Suppressor macrophage treated with lipopolysaccharide for 4 hours (primary cell): ENCODE results near the gene DCLRE1C.
"Not testable (repeated sequence)": the region's sequence is repeated elsewhere in the genome, so short reads cannot be mapped to it uniquely, and the experiment has no call there.

Experiments used
- DNase-seq: peaks from one replicate; pipeline ENCODE4 v3.0.0-alpha.2; 2020

The DCLRE1C gene

GRCh38 chr10:14942950-14943338 lies 11.0 kb downstream of the DCLRE1C start:
- DNase-seq: not testable (repeated sequence)

- not testable (repeated sequence) for DNase-seq
These were observed 11.5 kb downstream of the DCLRE1C start for GRCh38 chr10:14942147-14942949.

- peak; percentile 32 for DNase-seq
These were observed 14.9 kb downstream of the DCLRE1C start for GRCh38 chr10:14938971-14939370.

- DNase-seq: no peak
These were observed 17.3 kb downstream of the DCLRE1C start for GRCh38 chr10:14936584-14936983.

- no peak for DNase-seq
These were observed 23.3 kb downstream of the DCLRE1C start for GRCh38 chr10:14930610-14931009.

GRCh38 chr10:14926722-14927416 lies 27.0 kb downstream of the DCLRE1C start:
- DNase-seq: peak; percentile 29

- DNase-seq: no peak
These were observed 27.8 kb downstream of the DCLRE1C start for GRCh38 chr10:14926061-14926470.

GRCh38 chr10:14925268-14925667 lies 28.6 kb downstream of the DCLRE1C start:
- no peak for DNase-seq

GRCh38 chr10:14924013-14924412 lies 29.9 kb downstream of the DCLRE1C start:
- DNase-seq: no peak

- no peak for DNase-seq
These were observed 34.9 kb downstream of the DCLRE1C start for GRCh38 chr10:14918964-14919363.

- no peak for DNase-seq
These were observed 36.1 kb downstream of the DCLRE1C start for GRCh38 chr10:14917827-14918226.

GRCh38 chr10:14916600-14916999 lies 37.3 kb downstream of the DCLRE1C start:
- no peak for DNase-seq

- no peak for DNase-seq
These were observed 42.1 kb downstream of the DCLRE1C start for GRCh38 chr10:14911801-14912200.

GRCh38 chr10:14910953-14911352 lies 42.9 kb downstream of the DCLRE1C start:
- DNase-seq: no peak

- DNase-seq: no peak
These were observed 44.8 kb downstream of the DCLRE1C start for GRCh38 chr10:14909101-14909500.

- DNase-seq: not testable (repeated sequence)
These were observed 46.3 kb downstream of the DCLRE1C start for GRCh38 chr10:14907591-14907990.

- no peak for DNase-seq
These were observed 47.1 kb downstream of the DCLRE1C start for GRCh38 chr10:14906765-14907164.

GRCh38 chr10:14905890-14906289 lies 48.0 kb downstream of the DCLRE1C start:
- DNase-seq: no peak

- DNase-seq: no peak
These were observed 49.0 kb downstream of the DCLRE1C start for GRCh38 chr10:14904864-14905263.

GRCh38 chr10:14904316-14904732 lies 49.6 kb downstream of the DCLRE1C start:
- peak; percentile 23 for DNase-seq

GRCh38 chr10:14891151-14891550 lies 62.7 kb downstream of the DCLRE1C start:
- DNase-seq: no peak

GRCh38 chr10:14889318-14889717 lies 64.6 kb downstream of the DCLRE1C start:
- DNase-seq: peak; percentile 6

GRCh38 chr10:14884082-14884481 lies 69.8 kb downstream of the DCLRE1C start:
- peak; percentile 27 for DNase-seq

GRCh38 chr10:14880229-14880628 lies 73.7 kb downstream of the DCLRE1C start:
- no peak for DNase-seq

- no peak for DNase-seq
These were observed 74.0 kb downstream of the DCLRE1C start for GRCh38 chr10:14879928-14880193.
